Measurements from ENCODE around the gene RCBTB1. TPM values are rescaled to one million over a fixed set of nuclear protein-coding genes. Genes with fewer than 3 reads are reported as not detected.

RCBTB1 gene
- polyA plus RNA-seq, 1 donor (not counting 4 experiments of a cell fraction or from before 2014, with no cell fraction given), result 26.9 TPM

- H3K79me2 ChIP-seq (ENCODE audit: control insufficient read depth, insufficient read depth, low read length), result no peaks in the 10 kb centered on the region
- H3K27me3 ChIP-seq (ENCODE audit: control insufficient read depth, extremely low read depth, insufficient read depth, low read length), result no peaks in the 10 kb centered on the region
- no peak for DNase-seq (ENCODE audit: low read depth, low spot score)
- no peaks in the 10 kb centered on the region for H3K4me1 ChIP-seq (ENCODE audit: control insufficient read depth, extremely low read depth, insufficient read depth, low read length)
- TF ChIP-seq CTCF (optimal IDR thresholded peaks at IDR 0.05 in 1 of 3, IDR thresholded peaks at IDR 0.05 in 1 of 3, conservative IDR thresholded peaks at IDR 0.05 in 1 of 3; ENCODE audit: extremely low read depth in 1 of 3, insufficient read depth in 2 of 3, low read length in 3 of 3) (no peak), EZH2 (IDR thresholded peaks at IDR 0.05; ENCODE audit: low read length) (no peak)
- H2AFZ ChIP-seq (ENCODE audit: control insufficient read depth, low read length), result no peak overlapping the region
- no peaks in the 10 kb centered on the region for H4K20me1 ChIP-seq (ENCODE audit: control insufficient read depth, extremely low read depth, insufficient read depth, low read length)
- H3K4me2 ChIP-seq (ENCODE audit: control insufficient read depth, extremely low read depth, insufficient read depth, low read depth, low read length), result no peak overlapping the region
- peaks cover 9 to 15% of the 10 kb centered on the region in 2 experiments for H3K36me3 ChIP-seq (ENCODE audit: control insufficient read depth in 2 of 2, extremely low read depth in 1 of 2, insufficient read depth in 2 of 2, low read length in 2 of 2)
- H3K27ac ChIP-seq (ENCODE audit: control insufficient read depth, insufficient read depth, low read length), result no peak overlapping the region
- dilution Hi-C loops (cut with MboI; ENCODE audit: extremely low pct_ligation_motif_present, low sequenced_read_pairs), result no loop called here
- H3K9me3 ChIP-seq (ENCODE audit: control insufficient read depth, low read depth, low read length), result no peaks in the 10 kb centered on the region
- FAIRE-seq, result no peak
- no peaks in the 10 kb centered on the region for H3K9me1 ChIP-seq (ENCODE audit: control insufficient read depth, extremely low read depth, insufficient read depth, low read length)
- H3K4me3 ChIP-seq (ENCODE audit: control insufficient read depth in 2 of 3, extremely low read depth in 1 of 3, insufficient read depth in 2 of 3, low read depth in 1 of 3, low read length in 3 of 3), result no peak overlapping the region
- H3K9ac ChIP-seq (ENCODE audit: control insufficient read depth, extremely low read depth, insufficient read depth, low read length), result no peak overlapping the region
Measured at GRCh38 chr13:49538404-49538803, 47.0 kb downstream of the RCBTB1 start.

GRCh38 chr13:49536144-49536873, 49.0 kb downstream of the RCBTB1 start:
- no peak overlapping the region for H2AFZ ChIP-seq (ENCODE audit: control insufficient read depth, low read length)
- no peaks in the 10 kb centered on the region for H3K79me2 ChIP-seq (ENCODE audit: control insufficient read depth, insufficient read depth, low read length)
- no peaks in the 10 kb centered on the region for H3K9me3 ChIP-seq (ENCODE audit: control insufficient read depth, low read depth, low read length)
- no peak overlapping the region for H3K27ac ChIP-seq (ENCODE audit: control insufficient read depth, insufficient read depth, low read length)
- TF ChIP-seq EZH2 (IDR thresholded peaks at IDR 0.05; ENCODE audit: low read length), result no peak
- no peak for TF ChIP-seq CTCF (optimal IDR thresholded peaks at IDR 0.05 in 1 of 3, IDR thresholded peaks at IDR 0.05 in 1 of 3, conservative IDR thresholded peaks at IDR 0.05 in 1 of 3; ENCODE audit: extremely low read depth in 1 of 3, insufficient read depth in 2 of 3, low read length in 3 of 3)
- no peaks in the 10 kb centered on the region for H4K20me1 ChIP-seq (ENCODE audit: control insufficient read depth, extremely low read depth, insufficient read depth, low read length)
- H3K36me3 ChIP-seq (ENCODE audit: control insufficient read depth in 2 of 2, extremely low read depth in 1 of 2, insufficient read depth in 2 of 2, low read length in 2 of 2), result peaks cover 10 to 17% of the 10 kb centered on the region in 2 experiments
- no peaks in the 10 kb centered on the region for H3K9me1 ChIP-seq (ENCODE audit: control insufficient read depth, extremely low read depth, insufficient read depth, low read length)
- no peak for FAIRE-seq
- no peaks in the 10 kb centered on the region for H3K27me3 ChIP-seq (ENCODE audit: control insufficient read depth, extremely low read depth, insufficient read depth, low read length)
- dilution Hi-C loops (cut with MboI; ENCODE audit: extremely low pct_ligation_motif_present, low sequenced_read_pairs), result no loop called here
- H3K4me1 ChIP-seq (ENCODE audit: control insufficient read depth, extremely low read depth, insufficient read depth, low read length), result no peaks in the 10 kb centered on the region
- H3K4me3 ChIP-seq (ENCODE audit: control insufficient read depth in 2 of 3, extremely low read depth in 1 of 3, insufficient read depth in 2 of 3, low read depth in 1 of 3, low read length in 3 of 3), result no peak overlapping the region
- no peak overlapping the region for H3K4me2 ChIP-seq (ENCODE audit: control insufficient read depth, extremely low read depth, insufficient read depth, low read depth, low read length)
- DNase-seq (ENCODE audit: low read depth, low spot score), result no peak
- H3K9ac ChIP-seq (ENCODE audit: control insufficient read depth, extremely low read depth, insufficient read depth, low read length), result no peak overlapping the region

Measured in keratinocyte (primary cell).